HepG2 (cell line): Measurements from ENCODE around the gene THBS2. TPM values are rescaled to one million over a fixed set of nuclear protein-coding genes. Genes with fewer than 3 reads are reported as not detected.
A peak's percentile ranks its signal among the peaks of the same experiment; 100 is the strongest.

Experiments
- ASH2L ChIP-seq: fragments of 300-600, 200-600 bp; sonication (generic); IDR thresholded peaks from 2 replicates; pipeline ENCODE4 v1.7.0; 2017; ENCODE audit warnings: low read depth, mild to moderate bottlenecking, moderate library complexity, mixed read lengths, low read length; ENCODE audit not compliant: insufficient read length
- CBX1 ChIP-seq: IDR thresholded peaks from one replicate; pipeline ENCODE4 v1.6.1; 2016; ENCODE audit warnings: antibody characterized with exemption, low read depth
- DNMT3B ChIP-seq: conservative IDR thresholded peaks from 2 replicates; pipeline ENCODE4 v1.6.1; 2016; ENCODE audit warnings: missing biosample characterization, control low read depth
- ETV5 ChIP-seq: IDR thresholded peaks from 2 replicates; pipeline ENCODE4 v1.6.1; 2018; ENCODE audit warnings: missing biosample characterization, missing genetic modification reagents, inconsistent platforms, borderline replicate concordance
- FOXP1 ChIP-seq, 2 experiments: fragments of 450-650 bp in 1 of 2; IDR thresholded peaks; 2 replicates each; pipeline ENCODE4 v1.6.1; 2017 to 2018; ENCODE audit warnings: antibody characterized with exemption in 1 of 2
- GPN1 ChIP-seq: sonication (generic); formaldehyde crosslinking; IDR thresholded peaks from 2 replicates; pipeline ENCODE4 v1.5.1; 2020; ENCODE audit warnings: missing genetic modification reagents, borderline replicate concordance
- HES4 ChIP-seq: sonication (generic); formaldehyde crosslinking; IDR thresholded peaks from 2 replicates; pipeline ENCODE4 v1.9.0; 2021; ENCODE audit warnings: mild to moderate bottlenecking, missing genetic modification reagents, borderline replicate concordance
- HNRNPL ChIP-seq: fragments of 200-400 bp; formaldehyde crosslinking; IDR thresholded peaks from 2 replicates; pipeline ENCODE4 v1.6.1; 2017; ENCODE audit warnings: mild to moderate bottlenecking, low read depth, low read length
- KDM1A ChIP-seq: IDR thresholded peaks from 2 replicates; pipeline ENCODE4 v1.6.1; 2016; ENCODE audit warnings: missing compliant biosample characterization
- KLF16 ChIP-seq, 2 experiments: sonication (generic) in 1 of 2; formaldehyde crosslinking in 1 of 2; IDR thresholded peaks; 2 replicates each; pipeline versions ENCODE4 v1.6.1 to v1.8.0; 2016 to 2023; ENCODE audit warnings: missing genetic modification reagents in 2 of 2, missing compliant biosample characterization in 1 of 2
- NBN ChIP-seq: fragments of 450-650 bp; conservative IDR thresholded peaks from 2 replicates; pipeline ENCODE4 v1.6.1; 2017
- NR2F1 ChIP-seq, 2 experiments: fragments of 450-650 bp in 1 of 2; formaldehyde crosslinking in 1 of 2; IDR thresholded peaks; 2 replicates each; pipeline versions ENCODE4 v1.5.0 to v1.6.1; 2016 to 2020; ENCODE audit warnings: mild to moderate bottlenecking in 1 of 2, missing compliant biosample characterization in 1 of 2, missing genetic modification reagents in 1 of 2, moderate library complexity in 1 of 2
- PHF20 ChIP-seq: sonication (generic); formaldehyde crosslinking; IDR thresholded peaks from 2 replicates; pipeline ENCODE4 v1.5.0; 2020; ENCODE audit warnings: mild to moderate bottlenecking, missing genetic modification reagents
- PHF21A ChIP-seq: sonication (generic); formaldehyde crosslinking; IDR thresholded peaks from 2 replicates; pipeline ENCODE4 v1.5.0; 2020; ENCODE audit warnings: mild to moderate bottlenecking, missing genetic modification reagents
- PHF5A ChIP-seq: IDR thresholded peaks from one replicate; pipeline ENCODE4 v1.6.1; 2018; ENCODE audit warnings: low read depth, missing genetic modification reagents; ENCODE audit not compliant: unreplicated experiment
- REXO4 ChIP-seq: sonication (generic); formaldehyde crosslinking; IDR thresholded peaks from 2 replicates; pipeline ENCODE4 v1.8.0; 2022; ENCODE audit warnings: missing genetic modification reagents, mild to moderate bottlenecking, borderline replicate concordance
- SALL1 ChIP-seq: sonication (generic); formaldehyde crosslinking; IDR thresholded peaks from 2 replicates; pipeline ENCODE4 v1.8.0; 2022; ENCODE audit warnings: mild to moderate bottlenecking, missing genetic modification reagents
- SOX5 ChIP-seq: IDR thresholded peaks from 2 replicates; pipeline ENCODE4 v1.6.1; 2016; ENCODE audit warnings: borderline replicate concordance
- SPEN ChIP-seq: sonication (generic); formaldehyde crosslinking; IDR thresholded peaks from 2 replicates; pipeline ENCODE4 v1.5.1; 2020; ENCODE audit warnings: low read depth, mild to moderate bottlenecking, missing genetic modification reagents
- TCF7L2 ChIP-seq: IDR thresholded peaks from 2 replicates; pipeline ENCODE4 v1.6.1; 2011; ENCODE audit warnings: mild to moderate bottlenecking, low read depth, low read length, moderate library complexity
- ZBTB20 ChIP-seq: sonication (generic); formaldehyde crosslinking; IDR thresholded peaks from 2 replicates; pipeline ENCODE4 v1.8.1; 2023; ENCODE audit warnings: missing genetic modification reagents, low read depth, mild to moderate bottlenecking, borderline replicate concordance
- ZMYM2 ChIP-seq: sonication (generic); formaldehyde crosslinking; IDR thresholded peaks from 2 replicates; pipeline ENCODE4 v1.8.0; 2022; ENCODE audit warnings: mild to moderate bottlenecking, missing genetic modification reagents
- ZNF350 ChIP-seq: sonication (generic); formaldehyde crosslinking; IDR thresholded peaks from 2 replicates; pipeline ENCODE4 v1.4.0; 2020; ENCODE audit warnings: mild to moderate bottlenecking, low read depth, missing genetic modification reagents, borderline replicate concordance
- ZNF44 ChIP-seq: sonication (generic); formaldehyde crosslinking; IDR thresholded peaks from 2 replicates; pipeline ENCODE4 v1.5.1; 2020; ENCODE audit warnings: mild to moderate bottlenecking, missing genetic modification reagents
- ZNF549 ChIP-seq: sonication (generic); formaldehyde crosslinking; IDR thresholded peaks from 2 replicates; pipeline ENCODE4 v1.5.0; 2020; ENCODE audit warnings: missing genetic modification reagents
- ZNF562 ChIP-seq: sonication (generic); formaldehyde crosslinking; IDR thresholded peaks from 2 replicates; pipeline ENCODE4 v1.8.0; 2022; ENCODE audit warnings: missing genetic modification reagents, borderline replicate concordance
- ZNF619 ChIP-seq: sonication (generic); formaldehyde crosslinking; IDR thresholded peaks from 2 replicates; pipeline ENCODE4 v1.4.0; 2020; ENCODE audit warnings: mild to moderate bottlenecking, missing genetic modification reagents
- ZNF652 ChIP-seq: IDR thresholded peaks from 2 replicates; pipeline ENCODE4 v1.6.1; 2016; ENCODE audit warnings: low read depth, borderline replicate concordance
- ZNF709 ChIP-seq: sonication (generic); formaldehyde crosslinking; IDR thresholded peaks from 2 replicates; pipeline ENCODE4 v1.5.0; 2020; ENCODE audit warnings: mild to moderate bottlenecking, missing genetic modification reagents
- ZNF768 ChIP-seq: sonication (generic); formaldehyde crosslinking; IDR thresholded peaks from 2 replicates; pipeline ENCODE4 v1.4.0; 2020; ENCODE audit warnings: missing genetic modification reagents
- polyA plus RNA-seq, 8 experiments: library from polyadenylated mRNA; depleted of rRNA in 3 of 8; stranded (reverse) in 7 of 8; unstranded in 1 of 8; fragments of >200 nt; fragmentation: Illumina TruSeq in 4 of 8; extraction: Trizol in 4 of 8; gene quantifications; 2 replicates each; pipeline versions ENCODE4 v1.2.1 to v1.2.3, GENCODE V29; 2011 to 2016; ENCODE audit warnings: low read depth in 4 of 8, missing spikeins in 1 of 8, mixed read lengths in 1 of 8; ENCODE audit not compliant: insufficient read depth in 1 of 8
- total RNA-seq, 5 experiments: library from RNA; depleted of rRNA; stranded (reverse); fragments of >200 nt; fragmentation: Illumina TruSeq; extraction: Trizol; gene quantifications; 2 replicates each; pipeline ENCODE4 v1.2.3, GENCODE V29; 2016; ENCODE audit warnings: low read depth in 1 of 5
- TF ChIP-seq, protein P1 (sequence below): sonication (generic); formaldehyde crosslinking; IDR thresholded peaks from 2 replicates; pipeline ENCODE4 v1.5.1; 2020; ENCODE audit warnings: missing genetic modification reagents, mild to moderate bottlenecking, borderline replicate concordance
- TF ChIP-seq, protein P2 (sequence below): sonication (generic); formaldehyde crosslinking; IDR thresholded peaks from 2 replicates; pipeline ENCODE4 v1.8.1; 2023; ENCODE audit warnings: mild to moderate bottlenecking, moderate library complexity, missing genetic modification reagents

Gene THBS2
- total and polyA plus RNA-seq, 2 of the 13 experiments (the other 11 are each of a cell fraction or from before 2014, with no cell fraction given): 0.12 to 0.15 TPM

DNA sequence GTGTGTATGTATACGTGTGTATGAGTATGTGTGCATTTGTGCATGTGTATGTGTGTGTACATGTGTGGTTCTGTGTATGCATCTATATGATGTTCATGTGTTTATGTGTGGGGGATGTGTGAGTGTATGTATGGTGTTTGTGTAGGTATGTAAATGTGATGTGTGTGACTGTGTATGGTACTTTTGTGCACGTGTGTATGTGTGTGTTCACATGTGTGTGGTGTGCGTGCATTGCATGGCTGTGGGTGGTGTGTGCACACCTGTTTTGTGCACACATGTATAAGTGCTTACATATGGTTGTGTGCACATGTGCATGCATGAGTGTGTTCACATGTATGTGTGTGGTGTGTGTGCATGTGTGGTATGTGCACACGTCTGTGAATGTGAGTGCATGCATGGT is 6.2 kb downstream of the THBS2 start (continued):
- TF ChIP-seq ZNF709 (CRISPR knock-in tag) (no peak), FOXP1 (IDR thresholded peaks at IDR 0.05) (0 out of 2 replicates have a peak, but pooled peaks have one; percentile 18), FOXP1 (CRISPR knock-in tag; IDR thresholded peaks at IDR 0.05) (no peak), SOX5 (no peak), ZNF562 (CRISPR knock-in tag) (no peak), TCF7L2 (no peak), ZNF652 (no peak), PHF21A (no peak), PHF20 (no peak), NR2F1 (CRISPR knock-in tag; IDR thresholded peaks at IDR 0.05) (no peak), ZNF768 (CRISPR knock-in tag) (no peak), CBX1 (no peak), ZNF350 (CRISPR knock-in tag) (no peak), ZBTB20 (CRISPR knock-in tag) (no peak), KDM1A (no peak), HES4 (no peak), ZMYM2 (CRISPR knock-in tag) (no peak), ETV5 (CRISPR knock-in tag) (no peak), KLF16 (CRISPR knock-in tag; IDR thresholded peaks at IDR 0.05) (no peak), ZNF549 (no peak), PHF5A (CRISPR knock-in tag) (no peak), ZNF44 (no peak), DNMT3B (CRISPR knock-in tag) (no peak), NBN (0 out of 2 replicates have a peak, but pooled peaks have one; percentile 33), ZNF619 (no peak), HNRNPL (no peak), GPN1 (no peak), SPEN (CRISPR knock-in tag) (no peak), REXO4 (CRISPR knock-in tag) (no peak), SALL1 (CRISPR knock-in tag) (no peak), ASH2L (no peak)
- TF ChIP-seq, protein P1, sequence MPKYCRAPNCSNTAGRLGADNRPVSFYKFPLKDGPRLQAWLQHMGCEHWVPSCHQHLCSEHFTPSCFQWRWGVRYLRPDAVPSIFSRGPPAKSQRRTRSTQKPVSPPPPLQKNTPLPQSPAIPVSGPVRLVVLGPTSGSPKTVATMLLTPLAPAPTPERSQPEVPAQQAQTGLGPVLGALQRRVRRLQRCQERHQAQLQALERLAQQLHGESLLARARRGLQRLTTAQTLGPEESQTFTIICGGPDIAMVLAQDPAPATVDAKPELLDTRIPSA: no peak
- TF ChIP-seq, protein P2, sequence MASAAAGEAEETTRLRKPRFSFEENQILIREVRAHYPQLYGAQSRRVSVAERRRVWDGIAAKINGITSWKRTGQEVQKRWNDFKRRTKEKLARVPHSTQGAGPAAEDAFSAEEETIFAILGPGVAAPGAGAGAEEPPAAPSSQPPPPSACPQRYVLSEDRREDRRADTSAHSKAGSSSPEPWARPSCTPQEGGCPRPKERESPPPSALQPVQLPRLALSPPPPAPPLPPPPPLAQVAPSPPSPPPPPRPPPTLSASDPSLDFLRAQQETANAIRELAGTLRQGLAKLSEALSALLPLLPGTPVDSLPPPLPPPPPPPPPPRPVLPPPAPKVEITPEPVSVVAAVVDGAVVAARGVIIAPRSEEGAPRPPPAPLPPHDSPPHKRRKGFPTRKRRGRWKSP (CRISPR knock-in tag): no peak
